SHP77 (cell line): Measurements from ENCODE around the gene RBMS1.

Source experiments
- DNase-seq, 2 experiments: peaks; one replicate each; lab custom pipeline; 2025; lab: John Stamatoyannopoulos, UW

Gene RBMS1

DNA sequence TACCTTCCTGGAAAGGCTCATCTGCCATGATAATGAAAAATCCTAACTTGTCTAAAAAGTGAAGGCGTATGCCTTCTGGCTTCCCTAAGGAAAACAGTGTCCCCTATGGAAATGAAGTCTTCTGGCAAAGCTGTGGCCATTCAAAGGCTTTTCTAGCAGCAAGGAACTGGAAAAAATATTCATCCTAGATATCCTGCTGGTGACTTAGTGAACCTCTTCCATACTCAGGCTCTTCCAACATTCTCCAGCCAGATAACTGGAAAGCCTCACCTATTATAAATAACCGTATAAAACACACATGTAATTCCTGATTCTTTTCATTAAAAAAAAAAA, 84.7 kb downstream of the RBMS1 start:
- no peak for DNase-seq

DNA sequence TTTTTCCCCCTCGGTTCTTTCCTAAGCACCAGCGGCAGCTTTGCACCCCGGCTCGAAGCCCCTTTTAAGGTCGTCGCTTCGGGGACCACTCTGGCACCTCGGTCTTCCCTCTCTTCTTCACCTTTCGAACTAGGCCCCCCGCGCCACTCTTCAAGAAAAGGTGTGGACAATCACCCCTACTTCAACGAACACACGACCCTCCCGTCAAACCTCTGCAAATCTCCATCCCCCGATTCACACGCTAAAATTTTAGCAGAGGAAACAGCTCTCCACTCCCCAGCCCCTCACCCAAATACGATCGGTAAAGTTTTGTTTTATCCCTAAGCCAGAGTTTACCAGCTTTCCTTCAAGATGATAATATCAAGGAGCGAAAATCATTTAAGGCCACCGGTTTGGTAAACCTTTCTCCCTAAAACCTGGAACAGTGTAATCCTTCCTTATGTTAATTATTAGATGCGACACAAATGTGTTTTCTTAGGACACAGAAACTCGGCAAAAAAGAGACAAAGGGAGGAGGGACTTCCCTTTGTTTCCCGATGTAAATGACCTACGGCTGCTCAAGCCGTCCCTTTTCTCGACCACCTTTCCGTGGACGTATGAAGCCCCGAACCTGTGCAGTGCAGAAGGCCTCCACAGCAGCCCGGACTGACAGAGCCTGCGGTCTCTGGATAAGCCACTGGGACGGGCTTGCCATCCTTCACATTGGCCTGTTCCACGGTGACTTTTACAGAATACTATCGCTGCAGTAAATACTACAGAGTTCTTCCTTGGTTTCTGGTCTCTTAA, 85.2 kb downstream of the RBMS1 start:
- no peak for DNase-seq

DNA sequence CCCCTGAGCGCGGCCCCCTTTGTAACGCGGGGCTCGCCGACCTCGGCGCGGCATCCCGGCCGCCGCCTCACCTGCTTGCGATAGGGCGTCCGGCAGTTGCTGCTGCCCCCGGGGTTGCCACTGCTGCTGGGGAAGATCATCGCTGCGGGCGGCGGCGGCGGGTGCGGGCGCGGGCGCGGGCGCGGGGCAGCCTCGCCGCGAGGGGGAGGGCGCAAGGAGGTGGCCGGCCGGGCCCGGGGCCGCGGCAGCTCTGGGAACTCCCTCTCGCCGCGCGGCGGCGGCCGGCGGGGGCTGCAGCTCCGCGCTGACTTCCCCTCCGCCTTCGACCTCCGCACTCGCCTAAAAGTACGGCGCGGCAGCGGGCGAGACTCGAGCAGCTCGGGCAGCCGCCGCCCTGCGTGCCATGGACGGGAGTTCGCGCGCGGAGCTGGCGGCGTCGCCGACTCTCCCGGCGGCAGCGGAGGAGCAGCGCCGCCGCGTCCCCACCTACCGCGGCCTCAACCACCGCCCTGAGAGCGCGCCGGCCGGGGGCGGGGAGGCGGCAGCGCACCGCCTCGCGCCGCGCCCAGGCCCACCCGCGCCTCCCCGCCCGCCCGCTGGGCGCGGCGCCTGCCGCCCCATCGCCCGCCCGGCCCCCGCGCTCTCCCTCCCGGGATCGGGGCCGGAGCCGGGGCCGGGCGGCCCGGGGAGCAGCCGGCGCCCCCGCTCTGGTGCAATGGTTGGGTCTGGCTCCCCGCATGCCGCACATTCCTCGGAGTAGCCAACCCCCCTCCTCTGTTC, 86.0 kb downstream of the RBMS1 start:
- peak in 1 of 2 experiments; percentile 4 for DNase-seq

DNA sequence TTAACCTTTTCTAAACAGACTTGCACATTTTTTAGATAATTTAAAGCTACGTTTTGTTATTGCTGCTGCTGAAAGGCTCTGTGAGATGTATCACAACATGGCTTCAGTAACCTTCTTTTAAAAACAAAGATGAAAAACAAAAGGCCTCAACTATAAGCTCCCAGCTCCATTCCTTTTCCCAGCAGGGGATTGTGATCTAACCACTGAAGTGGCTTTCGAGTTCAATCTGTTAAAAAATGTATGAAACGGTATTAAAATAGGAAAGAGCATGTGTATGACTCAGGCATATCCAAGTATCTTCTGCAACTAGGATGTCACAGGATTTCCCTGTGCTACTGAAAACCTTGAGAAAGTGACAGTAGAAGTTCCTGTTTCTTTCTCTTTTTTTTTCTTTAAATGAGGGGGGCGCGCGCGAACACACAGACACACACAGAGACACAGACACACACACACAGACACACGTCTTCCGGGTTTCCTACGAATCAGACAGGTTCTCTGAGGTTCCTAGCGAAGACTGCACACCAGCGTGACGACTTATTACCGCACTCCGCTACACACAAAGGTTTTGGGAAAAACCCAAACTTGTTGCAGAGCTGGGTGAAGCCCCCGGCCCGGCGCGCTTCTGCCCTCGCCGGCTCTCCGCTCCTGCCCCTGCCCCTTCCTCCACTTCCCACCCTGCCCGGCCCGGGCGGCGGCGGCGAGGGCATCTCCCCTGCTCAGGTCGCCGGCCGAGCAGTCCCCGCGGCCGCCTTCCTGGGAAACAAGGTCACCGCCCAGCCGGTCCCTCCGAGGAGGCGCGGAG, 86.8 kb downstream of the RBMS1 start:
- no peak for DNase-seq

DNA sequence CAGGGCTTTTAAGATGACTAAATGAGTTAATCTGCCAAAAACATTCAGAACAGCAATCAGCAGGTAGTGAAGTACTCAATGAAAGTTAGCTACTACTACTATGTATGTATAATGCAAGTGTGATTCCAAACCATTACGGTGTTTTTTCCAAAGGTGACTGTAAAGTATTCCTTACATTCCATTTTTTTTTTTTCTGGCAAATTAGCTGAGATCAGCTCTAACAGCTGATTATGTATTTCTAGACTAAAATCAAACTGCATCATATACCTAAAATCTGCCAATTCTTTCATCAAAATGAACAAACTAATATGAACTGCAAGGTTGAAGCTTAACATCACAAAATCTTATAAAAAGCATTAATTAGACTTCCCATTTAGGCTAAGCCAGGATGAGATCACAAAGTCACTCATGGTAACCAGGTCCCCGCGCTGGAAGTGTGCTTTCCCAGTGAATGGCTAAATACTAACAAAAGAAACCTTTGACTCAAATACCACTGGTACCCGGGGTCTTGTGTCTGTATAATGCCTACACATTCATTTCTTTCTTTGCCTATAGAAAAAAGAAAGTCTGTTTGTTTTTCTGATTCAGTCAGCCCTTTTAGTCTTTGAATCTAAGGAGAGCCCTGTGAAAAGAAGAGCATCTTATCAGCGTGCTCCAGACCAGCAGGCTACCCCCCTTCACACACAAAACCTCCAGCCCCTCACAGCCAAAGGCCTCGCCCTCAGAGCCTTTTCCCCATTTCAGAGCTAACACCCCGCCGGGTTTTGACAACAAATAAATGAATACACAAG, 88.3 kb downstream of the RBMS1 start:
- DNase-seq: no peak

DNA sequence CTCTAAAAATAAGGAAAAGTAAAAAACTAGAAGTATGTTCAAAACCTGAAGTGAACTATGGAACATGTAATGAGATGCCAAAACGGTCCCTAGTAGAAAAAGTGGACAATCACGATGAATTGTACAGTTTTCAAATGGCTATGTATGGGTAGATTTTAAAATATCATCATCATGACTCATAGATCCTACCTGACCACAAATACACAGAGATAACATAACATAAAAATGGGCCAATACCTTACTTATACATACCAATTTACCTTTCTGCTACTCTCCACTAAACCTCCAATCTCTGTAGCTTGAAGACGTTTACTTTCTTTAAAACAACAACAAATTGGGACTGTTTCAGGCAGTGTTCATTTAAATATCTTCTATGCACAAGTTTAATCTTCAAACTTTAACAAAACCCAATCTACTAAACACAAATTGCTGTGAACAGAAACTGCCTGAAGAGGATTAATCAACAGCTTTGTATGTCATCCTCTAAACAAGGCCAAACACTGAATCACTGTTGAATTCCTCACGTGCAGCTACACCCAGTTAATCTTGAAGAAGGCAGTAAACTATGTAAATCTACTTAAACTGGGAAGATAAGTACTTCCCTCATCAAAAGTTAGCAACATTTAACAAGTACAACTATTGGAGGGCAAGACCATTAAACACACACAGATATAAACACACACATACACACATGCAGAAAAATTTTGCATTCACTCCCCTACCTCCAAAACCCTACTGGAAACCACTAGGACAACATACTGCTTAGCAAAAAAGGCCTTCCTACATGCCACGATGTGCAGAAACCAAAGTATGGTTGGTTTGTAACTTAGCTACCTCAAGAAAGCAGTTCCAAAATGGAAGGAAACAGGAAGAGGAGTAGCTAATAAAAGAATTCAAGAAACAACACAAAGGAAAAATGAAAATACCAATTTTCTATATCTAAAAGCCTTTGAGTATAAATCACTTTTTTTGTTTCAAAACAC, 90.3 kb downstream of the RBMS1 start:
- DNase-seq: no peak

DNA sequence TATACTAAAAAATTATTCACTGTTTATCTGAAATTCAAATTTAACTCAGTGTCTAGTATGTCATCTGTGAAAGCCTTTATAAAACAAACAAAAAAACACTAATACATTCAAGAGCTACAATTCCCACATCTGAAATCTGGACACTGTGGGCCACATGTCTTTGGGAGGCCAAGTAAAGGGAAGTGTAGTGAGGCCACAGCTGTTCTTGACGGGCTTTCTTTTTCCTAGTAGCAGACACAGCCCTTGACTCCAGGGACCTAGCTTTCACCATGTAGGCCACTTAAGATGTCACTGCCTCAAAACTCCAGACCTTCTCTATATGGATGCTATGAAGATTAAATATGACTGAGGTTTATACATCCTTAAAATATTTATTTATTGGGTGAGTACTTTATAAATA, 91.1 kb downstream of the RBMS1 start:
- DNase-seq: no peak

DNA sequence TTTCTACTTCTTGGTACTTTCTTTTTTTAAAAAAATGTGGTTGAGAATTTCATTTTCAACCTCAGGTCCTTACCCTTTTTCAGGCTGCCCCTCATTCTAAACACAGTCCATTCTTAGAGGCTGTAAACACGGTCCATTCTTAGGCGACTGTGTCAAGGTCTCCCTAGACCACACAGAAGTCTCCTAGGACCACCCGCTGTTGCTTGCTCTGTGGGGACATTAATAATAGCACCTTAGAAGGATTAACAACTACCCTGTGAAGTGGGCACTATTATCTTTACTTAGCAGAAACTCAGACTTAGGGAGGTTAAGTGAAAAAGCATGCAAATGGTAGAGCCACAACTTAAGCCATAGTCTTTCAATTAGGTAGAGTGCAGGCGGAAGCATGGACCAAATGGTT, 91.7 kb downstream of the RBMS1 start:
- no peak for DNase-seq

DNA sequence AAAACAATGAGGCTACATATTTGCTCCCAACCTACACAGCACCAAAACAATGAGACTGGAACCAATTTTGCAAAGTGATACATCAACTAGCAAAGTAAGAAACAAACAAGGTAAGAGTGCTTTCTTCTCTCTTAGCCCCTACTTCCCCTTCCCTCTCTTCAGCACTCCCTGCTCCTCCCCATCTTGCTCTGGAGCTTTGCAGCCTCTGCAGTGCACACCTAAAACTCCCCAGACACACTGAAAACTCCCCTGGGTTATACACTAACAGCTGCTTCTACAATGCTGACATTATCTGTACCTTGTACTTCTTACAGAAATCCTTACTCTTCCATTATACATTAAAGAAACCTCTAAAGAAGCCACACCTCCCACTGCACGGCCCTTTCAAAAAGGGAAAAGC, 93.7 kb downstream of the RBMS1 start:
- DNase-seq: no peak

DNA sequence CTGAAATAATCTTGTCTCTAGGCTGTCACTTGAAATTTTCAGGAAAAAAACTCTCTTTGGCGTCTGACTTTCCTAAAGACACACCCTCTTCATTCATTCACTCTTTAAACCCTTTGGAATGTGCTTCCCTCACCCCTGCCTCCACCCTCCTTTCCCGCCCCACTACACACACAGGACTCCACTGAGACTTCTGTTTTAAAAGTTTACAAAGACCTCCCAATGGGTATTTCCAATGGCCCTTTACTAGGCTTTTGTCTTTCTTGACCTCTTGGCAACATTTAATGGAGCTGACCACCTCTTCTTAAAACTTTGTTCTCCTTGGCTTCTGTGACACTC, 96.1 kb downstream of the RBMS1 start:
- DNase-seq: no peak

DNA sequence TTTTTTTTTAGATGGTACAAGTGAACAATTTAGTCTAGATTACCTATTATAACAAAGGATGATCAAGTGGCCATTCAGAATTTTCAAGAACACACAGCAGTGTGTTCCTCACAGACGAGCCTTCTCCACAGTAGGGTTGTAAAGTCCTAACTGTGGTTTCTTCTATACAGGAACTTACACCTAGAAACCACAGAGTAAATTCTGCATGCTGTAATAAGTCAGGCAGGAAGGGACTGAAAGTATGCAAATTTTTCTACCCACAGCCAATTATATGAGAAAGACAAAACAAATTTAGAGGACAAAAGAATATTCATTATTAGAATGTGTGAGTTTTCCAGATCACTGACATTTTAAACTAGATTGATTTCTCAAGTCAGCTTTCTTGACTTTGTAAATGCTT, 99.5 kb downstream of the RBMS1 start:
- DNase-seq: no peak

DNA sequence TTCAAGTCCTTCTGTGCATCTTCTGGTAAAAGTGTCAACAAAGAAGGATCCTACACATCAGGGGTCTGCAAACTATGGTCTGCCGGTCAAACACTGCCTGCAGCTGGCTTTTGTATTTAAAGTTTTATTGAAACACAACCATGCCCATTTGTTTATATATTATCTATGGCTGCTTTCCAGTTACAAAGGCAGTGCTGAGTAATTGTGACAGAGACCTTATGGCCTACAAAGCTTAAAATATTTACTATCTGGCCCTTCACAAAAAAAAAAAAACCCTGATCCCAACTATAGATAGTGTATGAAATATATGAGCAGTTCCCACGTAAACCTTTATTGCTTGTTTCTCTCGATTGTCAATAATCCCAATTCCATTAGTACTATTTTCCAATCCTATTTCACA, 101.4 kb downstream of the RBMS1 start:
- no peak for DNase-seq

DNA sequence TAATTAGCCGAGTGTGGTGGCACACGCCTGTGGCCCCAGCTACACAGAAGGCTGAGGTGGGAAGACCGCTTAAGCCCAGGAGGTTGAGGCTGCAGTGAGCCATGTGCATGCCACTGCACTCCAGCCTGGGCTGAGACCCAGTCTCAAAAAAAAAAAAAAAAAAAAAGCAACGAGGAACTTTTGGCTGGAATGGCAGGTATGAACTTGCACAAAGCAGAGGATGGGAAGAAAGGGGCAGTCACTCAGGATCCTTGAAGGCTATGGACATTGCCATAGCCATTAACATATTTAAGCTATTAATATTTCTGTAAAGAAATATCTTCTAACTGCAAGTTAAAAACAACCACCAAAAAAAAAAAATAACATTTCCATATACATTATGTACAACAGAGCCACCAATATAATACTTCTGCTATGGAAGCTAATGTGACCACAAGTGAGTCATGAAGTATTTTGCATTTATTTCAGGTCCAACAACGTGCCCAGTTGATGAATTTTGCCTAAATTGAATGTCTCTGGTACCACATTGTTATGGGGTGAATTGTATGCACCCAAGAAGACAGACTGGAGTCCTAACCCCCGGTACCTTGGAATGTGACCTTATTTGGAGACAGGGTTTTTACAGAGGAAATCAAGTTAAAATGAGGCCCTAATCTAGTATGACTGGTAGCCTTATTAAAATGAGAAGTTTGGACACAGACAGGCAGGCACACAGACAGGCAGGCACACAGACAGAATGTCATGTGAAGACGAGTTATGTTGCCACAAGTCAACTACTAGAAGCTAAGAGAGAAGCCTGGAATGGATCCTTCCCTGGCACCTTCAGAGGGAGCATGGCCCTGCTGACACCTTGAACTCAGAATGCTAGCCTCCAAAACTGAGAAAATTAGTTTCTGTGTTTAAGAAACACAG, 102.8 kb downstream of the RBMS1 start:
- no peak for DNase-seq

DNA sequence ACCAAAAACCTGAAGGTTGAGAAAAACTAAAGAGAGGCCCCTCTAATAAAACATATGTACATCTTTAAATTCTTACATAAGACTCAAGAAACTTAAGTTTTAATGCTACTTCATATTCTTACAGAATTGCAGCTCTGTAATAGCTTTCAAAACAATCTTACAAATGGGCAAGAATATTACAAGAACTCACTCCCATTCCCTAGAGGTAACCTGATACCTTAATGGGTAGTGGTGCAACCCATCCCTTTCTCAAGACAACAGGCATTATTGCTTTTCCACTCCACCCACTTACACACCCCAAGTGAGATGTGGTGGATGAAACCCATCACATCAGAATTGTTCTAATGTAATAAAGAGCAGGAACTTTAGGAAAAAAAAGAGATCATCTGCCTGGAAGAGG, 103.7 kb downstream of the RBMS1 start:
- no peak for DNase-seq

DNA sequence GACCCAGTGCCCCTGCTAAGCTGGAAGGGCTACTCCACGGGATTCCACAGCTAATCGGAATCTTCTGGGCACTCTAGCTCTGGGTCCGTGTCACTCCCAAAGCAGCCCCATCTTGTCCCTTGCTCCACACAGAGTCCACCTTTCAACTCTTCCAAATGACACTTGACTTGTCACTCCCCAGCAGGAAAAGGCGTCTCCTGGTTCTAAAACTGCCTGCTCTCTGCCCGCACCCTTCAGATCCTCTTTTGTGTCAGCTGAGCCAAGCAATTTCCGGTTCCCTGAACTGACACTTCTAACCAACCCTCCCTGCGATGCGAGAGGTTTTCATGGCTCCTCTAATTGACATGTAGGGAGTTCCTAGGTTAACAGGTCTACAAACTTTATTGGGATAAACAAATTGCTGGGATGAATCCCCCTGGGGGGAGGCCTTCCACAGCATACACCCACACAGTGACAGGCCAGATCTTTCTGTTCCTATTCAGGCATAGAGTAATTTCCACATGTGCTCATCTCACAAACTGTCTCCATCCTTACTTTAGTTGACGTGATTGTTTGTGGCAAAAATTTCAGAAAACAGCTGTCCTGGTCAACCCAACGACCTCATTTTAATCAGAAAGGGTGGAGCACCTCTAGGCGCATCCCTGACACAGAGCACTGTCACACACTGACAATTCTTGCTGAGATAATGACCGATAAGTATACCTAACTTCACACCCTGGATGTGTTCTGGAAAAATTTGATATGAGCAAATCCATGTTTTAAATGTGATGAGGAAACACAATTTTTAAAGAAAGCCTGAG, 104.9 kb downstream of the RBMS1 start:
- DNase-seq: no peak

DNA sequence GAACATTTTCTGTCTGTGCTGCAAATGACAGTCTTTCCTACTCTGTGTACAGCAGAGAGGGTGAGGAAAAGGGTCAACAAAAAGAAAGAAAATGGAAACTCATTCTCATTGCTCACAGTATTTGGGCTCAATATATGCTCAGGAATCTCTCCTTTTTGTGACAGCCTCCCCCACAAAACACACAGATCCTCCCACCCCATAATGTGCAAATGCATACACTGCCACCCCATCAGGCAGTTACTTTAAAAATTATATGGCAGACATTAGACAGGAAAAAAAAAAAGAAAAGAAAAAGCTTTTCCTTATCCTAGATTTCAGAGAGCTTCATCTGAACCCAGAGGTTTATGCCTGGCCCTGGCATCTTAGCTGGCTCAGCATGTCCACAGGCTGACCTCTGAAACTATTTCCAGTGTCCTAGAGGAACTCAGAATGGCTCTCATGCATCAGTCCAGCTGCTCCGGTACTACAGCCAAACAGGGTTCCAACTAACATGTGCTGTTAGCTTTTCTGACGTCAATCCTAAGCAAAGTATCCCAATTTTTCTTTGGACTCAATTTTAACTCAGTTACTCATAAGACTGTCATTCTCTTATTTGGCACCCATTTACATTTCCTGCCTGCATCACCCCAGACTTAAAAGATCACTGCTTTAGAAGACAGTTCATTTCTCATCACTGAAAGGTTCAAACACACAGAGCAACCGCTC, 105.9 kb downstream of the RBMS1 start:
- no peak for DNase-seq

DNA sequence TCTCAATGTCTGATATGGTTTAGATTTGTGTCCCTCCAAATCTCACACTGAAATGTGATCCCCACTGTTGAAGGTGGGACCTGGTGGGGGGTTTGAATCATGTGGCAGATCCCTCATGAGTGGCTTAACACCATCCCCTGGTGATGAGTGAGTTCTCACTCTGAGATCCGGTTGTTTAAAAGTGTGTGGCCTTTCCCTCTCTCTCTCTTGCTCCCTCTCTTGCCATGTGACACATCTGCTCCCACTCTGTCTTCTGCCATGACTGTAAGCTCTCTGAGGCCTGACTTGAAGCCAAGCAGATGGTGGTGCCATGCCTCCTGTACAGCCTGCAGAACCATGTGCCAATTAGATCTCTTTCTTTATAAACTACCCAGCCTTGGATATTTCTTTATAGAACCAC, 108.8 kb downstream of the RBMS1 start:
- DNase-seq: no peak

DNA sequence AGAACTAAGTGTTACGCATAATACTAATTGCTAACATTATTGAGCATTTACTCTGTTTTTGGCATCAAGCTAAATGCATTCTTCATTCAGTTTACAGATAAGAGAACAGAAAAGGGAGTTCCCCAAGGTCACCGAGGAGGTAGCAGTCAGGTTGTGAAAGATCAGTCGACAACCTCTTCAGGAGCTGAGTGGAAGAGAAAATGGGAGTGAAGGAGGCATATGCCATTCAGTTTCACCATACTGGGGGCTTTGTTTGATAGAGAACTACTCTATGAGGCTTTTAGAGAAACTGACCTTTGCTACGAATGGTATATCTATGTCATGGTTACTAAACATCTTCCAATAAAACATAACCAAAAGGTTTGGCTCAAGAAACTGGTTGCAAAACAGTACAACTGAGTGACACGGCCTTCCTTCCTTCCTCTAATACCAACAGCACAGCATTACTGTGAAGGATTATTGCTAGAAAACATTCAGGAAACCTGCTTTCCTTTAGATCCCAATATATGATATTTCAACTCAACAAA, 112.1 kb downstream of the RBMS1 start:
- no peak for DNase-seq
